B cell (primary cell): Measurements from ENCODE around the gene GTPBP4. TPM values are rescaled to one million over a fixed set of nuclear protein-coding genes. Genes with fewer than 3 reads are reported as not detected.

Experiments used
- ATAC-seq: fragments of 200-7000 bp; cut with Tn5 transposase; one replicate; pipeline ENCODE4 v1.10.0; 2021; ENCODE audit warnings: low read depth, mild to moderate bottlenecking, moderate number of reproducible peaks, moderate library complexity
- CTCF ChIA-PET: fragments of 350-600 bp; sonication (Branson Sonifier 250); formaldehyde crosslinking; loops from one replicate; lab custom pipeline; 2021; ENCODE audit warnings: antibody characterized with exemption, inconsistent platforms; lab: Charles Lee
- POLR2A ChIA-PET: fragments of 350-600 bp; sonication (Branson Sonifier 250); formaldehyde crosslinking; loops from one replicate; lab custom pipeline; 2021; ENCODE audit warnings: antibody characterized with exemption; lab: Charles Lee
- DNase-seq: peaks from one replicate; pipeline ENCODE4 v3.0.0; 2013
- H2AFZ ChIP-seq: 2 replicates; pipeline ENCODE4 v1.6.1; 2012; ENCODE audit warnings: mild to moderate bottlenecking, low read depth, low read length; ENCODE audit not compliant: insufficient read depth, poor library complexity, severe bottlenecking
- H3K27ac ChIP-seq, 2 donors: 1 replicate in 1 of 2; 2 replicates in 1 of 2; pipeline ENCODE4 v1.5.1; 2012 to 2013; ENCODE audit warnings: low read length in 2 of 2, mild to moderate bottlenecking in 2 of 2, moderate library complexity in 1 of 2
- H3K27me3 ChIP-seq, 4 experiments: fragments of 200-600 bp in 1 of 4; sonication (generic) in 1 of 4; replicated peaks in 1 of 4; 1 replicate in 2 of 4; 2 replicates in 2 of 4; pipeline versions ENCODE4 v1.6.1 to v1.7.0; 2013 to 2016; ENCODE audit warnings: low read length in 3 of 4, mild to moderate bottlenecking in 2 of 4, mixed read lengths in 1 of 4, moderate library complexity in 1 of 4; ENCODE audit not compliant: insufficient read depth in 4 of 4, control insufficient read depth in 3 of 4; ENCODE audit errors: control extremely low read depth in 1 of 4
- H3K36me3 ChIP-seq, 2 experiments: replicated peaks in 1 of 2; 1 replicate in 1 of 2; 2 replicates in 1 of 2; pipeline versions ENCODE4 v1.6.1 to v1.7.1; 2013; ENCODE audit warnings: low read length in 1 of 2; ENCODE audit not compliant: insufficient read depth in 2 of 2, control insufficient read depth in 1 of 2; ENCODE audit errors: control extremely low read depth in 1 of 2, extremely low read depth in 1 of 2
- H3K4me1 ChIP-seq, 2 donors: fragments of 200-600 bp in 1 of 2; sonication (generic) in 1 of 2; 1 replicate in 1 of 2; 2 replicates in 1 of 2; pipeline versions ENCODE4 v1.5.1 to v1.6.1; 2013 to 2017; ENCODE audit warnings: low read length in 2 of 2; ENCODE audit not compliant: control insufficient read depth in 2 of 2, insufficient read depth in 2 of 2
- H3K4me2 ChIP-seq: replicated peaks from 2 replicates; pipeline ENCODE3; 2012; ENCODE audit warnings: mild to moderate bottlenecking, low read depth, low read length; ENCODE audit not compliant: poor library complexity, severe bottlenecking
- H3K4me3 ChIP-seq, 5 experiments: fragments of 200-600 bp in 1 of 5; sonication (generic) in 1 of 5; 1 replicate in 3 of 5; 2 replicates in 2 of 5; pipeline versions ENCODE4 v1.5.1 to v1.7.0; 2011 to 2016; ENCODE audit warnings: low read length in 4 of 5, mild to moderate bottlenecking in 4 of 5, low read depth in 2 of 5, control low read depth in 1 of 5, moderate library complexity in 1 of 5; ENCODE audit not compliant: insufficient read depth in 1 of 5; ENCODE audit errors: control extremely low read depth in 1 of 5, extremely low read depth in 1 of 5
- H3K79me2 ChIP-seq: fragments of 200-600 bp; sonication (generic); one replicate; pipeline ENCODE4 v1.6.0; 2016; ENCODE audit warnings: low read length; ENCODE audit not compliant: control insufficient read depth, insufficient read depth
- H3K9ac ChIP-seq: fragments of 200-600 bp; sonication (generic); 2 replicates; pipeline ENCODE4 v1.6.1; 2017; ENCODE audit warnings: mild to moderate bottlenecking, low read length, moderate library complexity
- H3K9me3 ChIP-seq, 3 donors: one replicate each; pipeline versions ENCODE4 v1.6.1 to v1.7.1; 2013; ENCODE audit warnings: low read length in 2 of 3; ENCODE audit not compliant: control insufficient read depth in 2 of 3, insufficient read depth in 1 of 3; ENCODE audit errors: control extremely low read depth in 1 of 3
- H4K20me1 ChIP-seq: 2 replicates; pipeline ENCODE4 v1.6.0; 2012; ENCODE audit warnings: mild to moderate bottlenecking, low read length; ENCODE audit not compliant: insufficient read depth, control insufficient read depth, poor library complexity, severe bottlenecking
- H3K27ac Mint-ChIP-seq: one replicate; pipeline ENCODE4 v1.8.0; 2021; ENCODE audit warnings: mixed read lengths
- H3K27me3 Mint-ChIP-seq: one replicate; pipeline ENCODE4 v1.8.0; 2021; ENCODE audit warnings: mixed read lengths
- H3K4me1 Mint-ChIP-seq: one replicate; pipeline ENCODE4 v1.8.0; 2021; ENCODE audit warnings: mixed read lengths
- H3K4me3 Mint-ChIP-seq: one replicate; pipeline ENCODE4 v1.8.0; 2021; ENCODE audit warnings: mixed read lengths
- H3K9me3 Mint-ChIP-seq: one replicate; pipeline ENCODE4 v1.8.0; 2022; ENCODE audit warnings: mixed read lengths; ENCODE audit not compliant: insufficient read depth
- CTCF ChIP-seq: fragments of 200-600 bp; IDR thresholded peaks from one replicate; pipeline ENCODE4 v1.8.0; 2022; ENCODE audit warnings: antibody characterized with exemption, mild to moderate bottlenecking
- EZH2 ChIP-seq: IDR thresholded peaks from 2 replicates; pipeline ENCODE4 v1.6.1; 2012; ENCODE audit warnings: borderline replicate concordance, low read depth, mild to moderate bottlenecking, moderate library complexity, low read length; ENCODE audit not compliant: insufficient read depth, poor library complexity, severe bottlenecking
- WGBS: methylation state at CpG from one replicate; pipeline ENCODE4 v1.1.5; 2013; ENCODE audit warnings: missing lambda C conversion rate; ENCODE audit not compliant: insufficient coverage; 5-methylcytosine and 5-hydroxymethylcytosine counted together
- intact Hi-C: fragments of 100-400 bp; cut with micrococcal nuclease; formaldehyde crosslinking; loops from one replicate; pipeline ENCODE4 v1.10.0; 2022
- polyA plus RNA-seq: library from polyadenylated mRNA; depleted of rRNA; stranded (reverse); fragments of >200 nt; gene quantifications from 2 replicates; pipeline ENCODE4 v1.2.3, GENCODE V29; 2012
- total RNA-seq, 2 donors: library from RNA; stranded (reverse); fragments of 120-200 nt in 1 of 2; gene quantifications; 1 replicate in 1 of 2; 2 replicates in 1 of 2; pipeline versions ENCODE4 v1.2.3 to v1.2.4, GENCODE V29; 2013 to 2022

GTPBP4 gene
- total and polyA plus RNA-seq, 2 donors (not counting 1 experiment from before 2014, with no cell fraction given), result 11.8 to 45.4 TPM

DNA sequence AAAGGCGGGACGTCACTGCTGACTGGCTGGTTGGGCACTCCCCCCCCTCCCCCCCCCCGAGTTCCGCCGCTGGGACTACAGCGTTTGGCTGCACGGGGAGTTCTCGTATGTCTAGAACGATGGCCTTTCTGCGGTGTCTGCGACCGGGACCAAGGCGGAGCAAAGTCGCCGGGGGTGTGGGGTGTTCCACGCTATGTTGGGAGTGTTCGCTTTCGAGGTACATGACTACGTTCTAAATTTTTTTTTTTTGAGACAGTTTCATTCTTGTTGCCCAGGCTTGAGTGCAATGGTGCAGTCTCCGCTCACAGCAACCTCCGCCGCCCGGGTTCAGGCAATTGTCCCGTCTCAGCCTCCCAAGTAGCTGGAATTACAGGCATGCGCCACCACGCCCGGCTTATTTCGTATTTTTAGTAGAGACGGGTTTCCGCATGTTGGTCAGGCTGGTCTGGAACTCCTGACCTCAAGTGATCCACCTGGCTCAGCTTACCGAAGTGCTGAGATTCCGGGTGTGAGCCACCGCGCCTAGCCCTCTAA is 61.3 kb downstream of the GTPBP4 start:
- H3K4me3 ChIP-seq, result peak overlapping the region; percentile 79 to 95 (median 89)
- Mint-ChIP-seq H3K4me3 (peak overlapping the region; percentile 92), H3K4me1 (peaks cover 64% of the 10 kb centered on the region), H3K27ac (peak overlapping the region; percentile 97), H3K9me3 (peaks cover 2% of the 10 kb centered on the region), H3K27me3 (no peaks in the 10 kb centered on the region)
- peaks cover 27% of the 10 kb centered on the region for H4K20me1 ChIP-seq
- TF ChIP-seq CTCF (no peak), EZH2 (no peak)
- H3K27ac ChIP-seq, result peak overlapping the region; percentile 99 to 100
- POLR2A ChIA-PET, result interaction anchor here (1.2 to 2.3 kb wide), 4 partner anchors 8 to 120 kb away, joined by 4 to 11 read pairs (median 7); partner anchors contain the start of genes GTPBP4 and LARP4B
- peaks cover 67% of the 10 kb centered on the region for H3K79me2 ChIP-seq
- WGBS, result under 1% methylated on average over 27 of the region's 34 CpGs
- no peaks in the 10 kb centered on the region for H3K9me3 ChIP-seq
- H3K4me1 ChIP-seq, result peaks cover 41 to 49% of the 10 kb centered on the region in 2 donors
- H2AFZ ChIP-seq, result peak overlapping the region; percentile 51
- ATAC-seq (no peak), DNase-seq (no peak)
- peaks cover 16 to 31% of the 10 kb centered on the region in 2 experiments for H3K36me3 ChIP-seq
- no peaks in the 10 kb centered on the region for H3K27me3 ChIP-seq
- CTCF ChIA-PET, result interaction anchor here (1.3 kb wide), 1 partner anchor 57 kb away, joined by 3 read pairs; no protein-coding TSS in a partner anchor
- H3K9ac ChIP-seq, result peak overlapping the region; percentile 97
- intact Hi-C loops, result loop anchor here (1.0 to 10.0 kb wide), 4 partner anchors 61 to 922 kb away; partner anchors contain the start of genes GTPBP4 and LARP4B
- peak overlapping the region; percentile 91 for H3K4me2 ChIP-seq

GRCh38 chr10:1050145-1050544 is 61.9 kb downstream of the GTPBP4 start:
- ChIA-PET POLR2A (interaction anchor here (0.6 to 2.3 kb wide), 3 partner anchors 8 to 199 kb away, joined by 6 to 11 read pairs (median 11); partner anchors contain the start of gene GTPBP4), CTCF (interaction anchor here (1.3 kb wide), 1 partner anchor 57 kb away, joined by 3 read pairs; no protein-coding TSS in a partner anchor)
- ATAC-seq (no peak), DNase-seq (no peak)
- Mint-ChIP-seq H3K9me3 (peaks cover 2% of the 10 kb centered on the region), H3K4me3 (peak overlapping the region; percentile 92), H3K4me1 (peaks cover 64% of the 10 kb centered on the region), H3K27me3 (no peaks in the 10 kb centered on the region), H3K27ac (peak overlapping the region; percentile 97)
- peaks cover 41 to 49% of the 10 kb centered on the region in 2 donors for H3K4me1 ChIP-seq
- no peaks in the 10 kb centered on the region for H3K27me3 ChIP-seq
- H3K36me3 ChIP-seq, result peaks cover 16 to 31% of the 10 kb centered on the region in 2 experiments
- intact Hi-C loops, result no loop called here
- peak overlapping the region; percentile 79 to 95 (median 89) for H3K4me3 ChIP-seq
- peak overlapping the region; percentile 91 for H3K4me2 ChIP-seq
- H3K27ac ChIP-seq, result peak overlapping the region; percentile 99 to 100
- H3K9me3 ChIP-seq, result no peaks in the 10 kb centered on the region
- no CpG with 5 or more reads among the region's 5 CpGs for WGBS
- H3K9ac ChIP-seq, result peak overlapping the region; percentile 97
- H4K20me1 ChIP-seq, result peaks cover 34% of the 10 kb centered on the region
- TF ChIP-seq EZH2, result no peak
- TF ChIP-seq CTCF, result no peak
- H2AFZ ChIP-seq, result no peak overlapping the region
- H3K79me2 ChIP-seq, result peaks cover 74% of the 10 kb centered on the region
